ENCODE results near the gene TAX1BP3.

Gene TAX1BP3

DNA sequence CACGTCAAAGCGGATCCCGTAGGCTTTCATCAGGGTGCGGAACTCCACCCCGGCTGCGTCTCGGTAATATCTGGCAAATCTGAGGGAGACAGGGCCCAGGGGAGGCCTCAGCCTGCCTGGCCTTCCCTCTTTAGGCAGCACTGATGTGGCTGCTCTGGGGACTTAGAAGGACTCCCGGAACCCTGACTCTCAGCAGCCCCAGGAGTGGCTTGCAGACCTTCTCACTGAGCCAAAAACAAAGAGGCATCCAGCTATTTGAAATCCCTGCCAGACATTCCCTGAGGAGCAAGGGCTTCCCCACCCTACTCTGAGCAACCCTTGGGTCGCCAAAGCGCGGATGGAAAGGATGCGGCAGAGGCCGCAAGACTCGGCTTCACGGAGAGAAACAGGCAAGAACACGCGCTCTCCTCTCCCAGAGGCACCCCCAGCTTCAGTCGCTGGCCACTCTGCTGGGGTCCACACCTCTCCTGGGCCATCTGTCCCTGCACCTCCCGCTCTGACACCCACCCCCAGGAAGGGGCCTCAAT lies 19.7 kb upstream of the TAX1BP3 start:
- no peak for DNase-seq (ENCODE audit: low read depth)

DNA sequence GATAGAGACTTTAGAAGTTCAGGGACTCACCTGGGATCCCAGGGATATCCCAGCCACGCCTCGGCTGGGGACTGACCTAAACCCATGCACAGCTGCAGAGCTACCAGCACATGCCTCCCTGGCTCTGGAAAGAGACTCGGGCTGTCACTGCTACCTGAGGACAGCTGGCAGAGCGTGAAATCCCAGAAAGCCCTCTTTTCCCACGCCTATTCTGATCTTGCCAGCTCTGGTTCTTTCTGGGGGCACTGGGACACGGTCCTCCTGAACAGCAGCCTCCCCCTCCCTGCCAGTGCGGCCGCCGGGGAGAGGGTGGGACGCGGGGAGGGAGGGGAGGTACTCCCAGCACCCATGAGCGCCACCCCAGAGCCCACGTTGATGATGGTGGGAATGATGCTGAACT lies 16.8 kb upstream of the TAX1BP3 start:
- DNase-seq (ENCODE audit: low read depth) = no peak

DNA sequence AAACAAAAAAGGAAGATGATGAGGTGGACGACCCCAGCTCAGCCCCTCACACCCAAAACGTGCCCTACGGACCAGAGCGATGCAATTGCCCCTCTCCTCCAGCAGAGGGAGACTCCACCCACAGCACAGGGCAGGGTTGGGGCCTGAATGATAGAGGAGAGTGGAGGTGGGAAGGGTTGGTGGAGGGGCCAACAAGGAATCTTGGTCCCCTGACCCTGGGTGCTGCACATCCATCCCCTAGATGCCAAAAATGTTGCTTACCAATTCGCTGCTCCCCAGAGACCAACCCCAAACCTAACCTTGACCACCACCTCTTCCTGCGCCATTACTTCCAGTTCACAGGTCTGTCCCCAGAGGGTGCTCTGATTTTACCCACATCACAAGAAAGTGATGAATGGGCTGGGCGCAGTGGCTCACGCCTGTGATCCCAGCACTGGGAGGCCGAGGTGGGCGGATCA lies 14.7 kb upstream of the TAX1BP3 start:
- DNase-seq (ENCODE audit: low read depth) = peak; percentile 33

DNA sequence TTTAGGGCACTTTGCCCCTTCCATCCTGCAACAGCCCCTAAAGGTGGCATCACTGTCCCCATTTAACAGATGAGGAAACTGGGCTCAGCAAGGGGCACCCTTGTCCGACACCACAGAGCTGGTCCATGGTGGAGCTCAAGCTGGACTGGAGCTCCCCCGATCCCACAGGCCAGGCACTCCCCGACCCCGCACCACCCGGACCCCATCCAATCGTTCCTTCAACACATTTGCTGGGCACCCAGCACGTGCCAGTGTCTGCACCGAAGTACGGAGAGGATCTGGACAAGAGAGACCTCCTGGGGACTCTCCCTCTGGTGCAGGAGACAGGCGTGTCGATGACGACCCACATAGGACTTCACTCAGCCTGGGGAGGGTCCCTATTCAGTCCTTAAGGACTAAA lies 13.7 kb upstream of the TAX1BP3 start:
- no peak for DNase-seq (ENCODE audit: low read depth)

DNA sequence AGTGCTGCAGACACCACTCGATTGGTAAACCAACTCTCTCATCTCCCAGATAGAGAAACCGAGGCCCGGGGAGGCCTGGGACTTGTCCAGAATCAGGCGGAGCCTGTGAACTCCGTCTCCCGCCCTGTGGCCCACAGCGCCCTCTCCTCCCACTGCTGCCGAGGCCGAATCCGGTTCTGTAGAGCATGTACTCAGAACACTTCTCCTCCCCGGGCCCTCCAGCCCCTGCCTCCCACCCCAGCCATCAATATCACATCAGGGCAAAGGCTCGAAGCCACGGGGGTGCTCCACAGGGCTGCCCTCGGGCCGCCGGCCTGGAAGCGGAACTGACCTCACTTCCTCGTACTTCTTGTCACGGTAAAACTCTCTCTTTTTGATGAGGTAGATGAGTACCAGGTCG lies 13.2 kb upstream of the TAX1BP3 start:
- no peak for DNase-seq (ENCODE audit: low read depth)

DNA sequence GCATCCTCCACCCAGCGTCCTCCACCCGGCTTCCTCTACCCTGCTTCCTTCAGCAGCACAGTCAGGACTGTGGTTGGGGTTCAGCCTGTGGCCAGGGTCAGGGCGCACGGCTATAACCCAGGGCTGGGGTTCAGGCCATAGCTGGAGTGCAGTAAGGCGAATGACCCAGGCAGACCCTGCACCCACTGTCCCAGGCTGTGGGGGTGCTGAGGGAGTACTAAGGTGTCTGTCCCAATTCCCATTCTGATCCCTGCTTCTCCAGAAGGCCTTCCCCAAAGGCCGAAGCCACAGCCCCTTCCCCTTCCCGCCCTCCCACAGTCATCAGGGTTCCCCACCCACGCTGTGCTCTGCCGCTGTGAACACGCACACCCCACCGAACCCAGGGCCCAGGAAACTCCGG lies 12.7 kb upstream of the TAX1BP3 start:
- DNase-seq (ENCODE audit: low read depth) = no peak

DNA sequence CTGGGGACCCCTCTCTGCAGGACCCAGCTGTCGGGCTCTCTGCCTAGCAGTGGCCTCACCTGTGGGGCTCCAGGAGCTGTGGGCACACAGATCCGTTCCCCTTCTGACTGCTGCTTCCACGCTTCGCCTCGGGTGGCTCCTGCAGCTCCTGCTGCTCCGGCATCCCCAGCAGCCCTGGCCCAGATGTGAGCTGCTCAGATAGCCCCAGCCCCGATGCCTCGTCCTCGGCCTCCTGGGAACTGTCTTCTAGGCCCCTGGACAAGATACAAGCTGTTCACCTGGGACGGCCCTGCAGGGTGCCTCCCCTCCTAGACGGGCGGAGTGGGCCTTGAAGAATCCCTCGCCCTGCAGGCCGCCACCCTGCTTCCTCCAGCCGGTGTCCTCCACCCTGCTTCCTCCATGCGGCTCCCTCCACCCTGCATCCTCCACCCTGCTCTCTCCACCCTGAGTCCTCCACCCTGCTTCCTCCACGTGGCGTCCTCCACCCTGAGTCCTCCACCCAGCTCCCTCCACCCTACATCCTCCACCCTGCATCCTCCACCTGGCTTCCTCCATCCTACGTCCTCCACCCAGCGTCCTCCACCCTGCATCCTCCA lies 11.3 kb upstream of the TAX1BP3 start:
- no peak for DNase-seq (ENCODE audit: low read depth)

DNA sequence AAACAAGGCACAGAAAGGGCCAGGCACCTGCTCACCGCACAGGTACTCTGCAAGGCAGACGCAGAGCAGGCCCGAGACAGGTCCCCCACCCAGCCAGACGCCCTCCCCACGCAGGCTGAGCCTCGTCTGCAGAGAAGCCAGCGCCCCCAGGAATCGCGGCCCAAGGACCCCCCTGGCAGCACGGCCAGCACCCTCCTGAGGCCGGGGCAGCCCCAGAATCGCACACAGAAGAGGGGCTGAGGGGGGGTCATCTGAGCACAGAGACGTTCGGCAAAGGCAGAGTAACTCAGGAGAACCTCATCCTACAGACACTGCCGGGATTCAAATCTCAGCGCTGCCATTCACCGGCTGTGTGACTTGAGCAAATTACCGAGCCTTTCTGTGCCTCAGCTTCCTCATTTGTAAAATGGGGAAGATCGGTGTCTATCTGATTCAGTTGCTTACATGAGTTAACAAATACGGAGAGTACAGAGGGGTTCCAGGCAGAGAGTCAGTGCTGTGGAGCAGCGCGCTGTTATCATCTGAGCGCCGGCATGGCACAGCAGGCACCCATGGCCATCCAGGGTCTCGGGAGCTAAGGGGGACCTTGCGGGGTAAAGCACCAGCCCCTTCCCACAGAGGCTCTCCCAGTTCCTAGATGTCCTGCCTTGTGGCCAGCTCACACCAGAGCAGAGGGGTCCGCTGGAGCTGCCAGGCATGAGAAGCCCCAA lies 10.6 kb upstream of the TAX1BP3 start:
- no peak for DNase-seq (ENCODE audit: low read depth)

DNA sequence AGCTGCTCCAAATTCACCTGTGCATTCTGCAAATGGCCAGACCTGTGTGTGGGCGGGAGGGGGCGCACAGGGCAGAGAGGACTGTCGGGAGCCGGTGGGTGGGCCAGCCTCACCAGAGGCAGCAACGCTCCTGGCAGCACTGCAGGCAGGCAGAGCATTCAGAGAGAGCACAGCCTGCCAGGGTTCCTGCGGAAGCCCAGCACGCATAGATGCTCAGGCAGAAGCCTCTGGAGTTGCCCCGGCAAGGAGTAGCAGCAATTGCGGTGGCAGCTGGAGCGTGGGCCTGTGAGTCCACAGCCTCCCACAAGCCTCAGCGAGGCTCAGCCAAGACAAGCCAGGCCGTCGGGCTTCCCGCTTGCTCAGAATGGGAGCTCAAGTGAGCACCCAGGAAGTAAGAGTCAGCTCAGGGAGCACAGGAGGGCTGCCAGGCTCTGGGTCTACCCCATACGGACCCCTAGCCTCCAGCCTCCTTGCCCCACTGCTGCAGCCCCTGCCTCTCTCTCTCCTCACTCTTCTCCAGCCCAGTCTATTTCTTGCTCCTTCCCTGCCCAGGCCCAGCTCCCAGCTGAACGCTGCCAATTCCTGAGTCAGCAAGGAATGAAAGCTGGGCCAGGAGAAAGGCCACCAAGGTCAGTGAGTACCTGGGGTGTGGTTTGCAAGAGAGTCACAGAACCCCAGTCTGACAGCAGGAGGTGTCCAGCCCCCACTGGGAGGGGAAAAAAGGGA lies 9.9 kb upstream of the TAX1BP3 start:
- no peak for DNase-seq (ENCODE audit: low read depth)

DNA sequence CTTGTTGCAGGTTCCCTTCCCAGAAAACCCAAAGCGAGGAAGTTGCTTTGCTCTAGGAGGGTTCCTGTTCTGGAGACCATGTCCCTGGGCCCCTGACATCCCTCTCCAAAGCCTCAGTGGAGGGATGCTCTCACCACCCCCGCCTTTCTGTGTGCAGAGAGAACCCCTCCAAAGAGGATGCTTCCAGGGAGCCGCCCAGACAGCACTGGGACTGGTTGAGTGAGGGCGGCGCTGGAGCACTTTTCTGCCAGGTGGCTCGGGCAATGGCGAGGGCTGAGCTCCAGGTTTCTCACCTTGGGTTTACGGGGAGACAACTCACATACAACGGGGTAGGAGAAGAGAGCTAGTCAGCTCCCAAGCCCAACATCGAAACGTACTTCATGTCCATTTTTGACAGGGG lies 7.5 kb upstream of the TAX1BP3 start:
- no peak for DNase-seq (ENCODE audit: low read depth)

DNA sequence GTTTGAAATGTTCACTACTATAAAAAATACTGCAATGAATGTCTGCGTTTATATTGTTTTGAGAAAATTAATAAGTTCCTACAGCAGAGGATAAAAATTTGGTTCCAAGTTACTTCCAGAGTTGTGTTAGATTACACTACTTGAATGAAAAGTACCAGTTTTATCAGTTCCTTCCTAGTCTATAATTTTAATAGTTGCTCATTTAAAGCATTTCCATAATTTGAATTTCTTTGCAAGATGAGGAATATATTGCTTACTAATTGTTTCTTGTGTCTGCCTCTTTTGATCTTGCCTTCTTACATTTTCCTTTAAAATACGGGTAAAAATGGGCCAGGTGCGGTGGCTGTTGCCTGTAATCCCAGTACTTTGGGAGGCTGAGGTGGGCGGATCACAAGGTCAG lies 4.2 kb upstream of the TAX1BP3 start:
- DNase-seq (ENCODE audit: low read depth) = no peak

DNA sequence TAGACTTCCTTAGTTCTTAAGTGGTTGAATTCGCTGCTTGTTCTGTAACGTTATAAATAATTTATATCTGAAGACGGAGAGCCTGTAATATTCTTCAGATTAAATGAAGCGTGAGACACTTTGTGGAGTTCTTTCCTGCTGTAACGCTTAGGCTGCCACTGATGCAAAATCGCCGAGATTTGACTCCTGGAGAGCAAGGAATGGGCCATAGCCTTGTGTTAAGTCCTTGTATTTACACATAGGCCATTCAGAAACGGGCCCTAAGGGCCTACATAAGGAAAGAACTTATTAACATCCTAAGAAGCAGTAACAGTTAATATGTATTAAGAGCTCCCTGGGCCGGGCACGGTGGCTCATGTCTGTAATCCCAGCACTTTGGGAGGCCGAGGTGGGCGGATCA lies 1.2 kb upstream of the TAX1BP3 start:
- DNase-seq (ENCODE audit: low read depth) = no peak

DNA sequence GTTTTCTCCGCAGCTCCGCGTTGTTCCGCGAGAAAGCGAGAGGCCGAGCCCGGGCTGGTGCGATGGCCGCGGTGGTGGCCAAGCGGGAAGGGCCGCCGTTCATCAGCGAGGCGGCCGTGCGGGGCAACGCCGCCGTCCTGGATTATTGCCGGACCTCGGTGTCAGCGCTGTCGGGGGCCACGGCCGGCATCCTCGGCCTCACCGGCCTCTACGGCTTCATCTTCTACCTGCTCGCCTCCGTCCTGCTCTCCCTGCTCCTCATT lies 638 bp upstream of the TAX1BP3 start:
- DNase-seq (ENCODE audit: low read depth) = no peak

DNA sequence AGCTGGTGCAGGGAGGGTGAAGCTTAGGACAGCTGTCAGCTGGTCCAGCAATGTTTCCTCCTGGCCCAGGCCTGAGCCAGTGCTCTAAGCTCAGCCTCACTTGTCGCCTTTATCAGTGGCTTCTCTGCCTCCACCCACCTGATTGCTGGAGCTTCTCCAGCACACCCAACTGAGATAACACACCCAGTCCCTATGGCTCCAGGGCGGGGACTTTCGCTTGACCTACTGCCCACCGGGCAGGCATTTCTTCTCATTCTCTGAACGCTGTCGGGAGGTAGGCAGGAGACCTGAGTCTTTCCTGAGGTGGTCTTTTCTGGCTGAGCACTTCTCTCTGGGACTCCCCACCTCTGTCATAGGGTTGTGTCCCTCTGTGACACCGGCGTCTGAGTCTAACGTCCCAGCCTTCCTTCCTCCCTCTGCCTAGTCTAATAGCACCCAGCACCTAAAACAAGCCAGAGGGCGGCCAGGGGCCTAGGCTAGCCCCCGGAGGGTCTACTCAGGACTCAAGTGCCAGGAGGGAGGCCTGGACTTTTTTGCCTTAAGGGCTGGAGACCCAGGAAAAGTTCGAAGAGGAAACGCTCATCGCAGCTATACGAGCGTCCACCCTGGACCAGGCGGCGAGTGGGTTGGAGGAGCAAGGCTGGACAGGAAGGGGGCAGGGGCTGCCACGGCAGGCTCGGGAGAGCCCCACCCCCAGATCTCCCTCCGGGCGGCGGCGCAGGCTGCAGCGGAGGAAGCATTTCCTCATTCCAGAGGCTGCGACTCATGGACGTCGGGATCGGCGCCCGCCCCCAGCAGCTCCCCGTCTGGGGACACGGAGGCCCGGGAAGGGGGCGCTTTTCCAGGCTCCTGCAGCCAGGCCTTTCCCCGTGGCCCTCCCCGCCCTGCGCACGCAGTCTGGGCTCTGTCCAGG lies 756 bp downstream of the TAX1BP3 start:
- no peak for DNase-seq (ENCODE audit: low read depth)

DNA sequence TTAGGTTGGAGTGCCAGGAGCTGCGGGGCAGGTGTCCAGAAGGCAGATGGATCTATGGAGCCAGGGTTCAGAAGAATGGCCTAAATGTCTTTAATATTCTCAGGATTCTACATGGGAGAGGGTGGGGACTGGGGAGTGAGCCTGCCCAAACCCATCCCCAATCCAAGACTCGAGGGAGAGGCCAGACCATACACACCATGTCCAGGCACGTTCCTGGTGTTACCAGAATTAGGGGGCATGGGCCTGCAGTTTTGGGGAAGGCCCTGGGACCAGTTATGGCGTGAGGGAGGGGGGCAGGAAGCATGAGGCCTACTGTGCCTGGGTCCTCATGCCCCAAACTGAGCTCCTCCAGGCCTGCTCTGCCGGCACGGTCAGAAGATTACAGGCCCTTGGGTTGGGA lies 1.9 kb downstream of the TAX1BP3 start:
- no peak for DNase-seq (ENCODE audit: low read depth)

DNA sequence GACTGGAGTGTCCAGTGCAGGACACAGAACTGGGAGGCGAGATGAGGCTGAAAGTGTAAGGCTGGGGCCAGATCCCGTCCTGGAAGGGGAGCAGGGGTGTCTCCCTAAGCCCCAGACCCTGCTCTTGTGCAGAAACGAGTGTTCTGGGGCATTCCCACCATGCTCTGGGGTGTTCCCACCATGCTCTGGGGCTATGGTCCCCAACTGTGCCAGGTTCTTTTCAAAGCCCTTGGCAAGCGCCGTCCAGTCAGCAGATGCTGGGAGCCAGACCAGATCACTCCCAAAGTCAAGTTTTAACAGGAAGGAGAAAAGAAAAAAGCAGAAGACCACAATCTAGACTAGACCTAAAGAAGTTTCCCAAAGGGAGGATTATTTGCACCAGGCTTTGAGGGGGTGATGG lies 2.5 kb downstream of the TAX1BP3 start:
- no peak for DNase-seq (ENCODE audit: low read depth)

DNA sequence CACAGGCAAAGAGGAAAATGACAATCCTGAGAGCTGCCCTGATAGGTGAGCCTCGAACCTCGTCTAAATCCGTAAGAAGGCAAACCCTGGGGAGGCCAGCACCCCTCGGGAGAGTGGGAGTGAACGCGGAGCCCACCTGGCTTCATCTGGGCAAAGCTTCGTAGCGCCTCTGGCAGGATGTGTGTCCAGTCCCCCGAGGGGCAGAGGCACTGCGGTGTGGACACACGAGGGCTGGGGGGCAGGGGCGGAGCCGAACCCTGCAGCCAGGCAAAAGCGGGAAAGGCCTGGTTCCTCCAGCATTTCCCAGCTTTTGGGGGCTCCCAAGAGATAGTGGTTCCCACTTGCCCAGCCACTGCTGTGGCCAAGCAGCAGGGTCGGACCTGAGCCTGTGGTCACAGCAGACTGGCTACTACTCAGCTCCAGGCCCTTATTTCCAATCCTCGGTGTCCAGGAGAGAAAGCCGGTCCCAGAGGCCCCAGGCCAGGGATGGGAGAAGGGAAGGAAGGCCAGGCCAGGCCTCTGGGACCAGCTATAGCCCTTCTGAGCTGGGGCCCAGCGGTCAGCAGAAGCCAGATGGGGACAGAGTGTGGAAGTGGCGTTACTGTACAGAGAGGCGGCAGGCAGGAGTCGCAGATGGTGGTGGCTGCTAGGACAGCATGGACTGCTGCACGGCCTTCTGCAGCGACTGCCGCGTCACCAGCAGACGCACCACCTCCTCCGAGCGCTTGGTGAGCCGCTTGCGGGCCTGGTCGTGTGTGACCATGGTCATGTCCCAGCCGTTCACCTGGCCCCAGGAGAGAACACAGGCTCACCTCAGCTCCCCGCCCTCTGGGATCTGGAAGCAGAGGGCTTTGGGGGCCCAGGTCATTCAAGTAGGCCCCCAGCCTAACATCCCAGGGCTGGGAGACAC lies 5.0 kb downstream of the TAX1BP3 start:
- DNase-seq (ENCODE audit: low read depth) = no peak

DNA sequence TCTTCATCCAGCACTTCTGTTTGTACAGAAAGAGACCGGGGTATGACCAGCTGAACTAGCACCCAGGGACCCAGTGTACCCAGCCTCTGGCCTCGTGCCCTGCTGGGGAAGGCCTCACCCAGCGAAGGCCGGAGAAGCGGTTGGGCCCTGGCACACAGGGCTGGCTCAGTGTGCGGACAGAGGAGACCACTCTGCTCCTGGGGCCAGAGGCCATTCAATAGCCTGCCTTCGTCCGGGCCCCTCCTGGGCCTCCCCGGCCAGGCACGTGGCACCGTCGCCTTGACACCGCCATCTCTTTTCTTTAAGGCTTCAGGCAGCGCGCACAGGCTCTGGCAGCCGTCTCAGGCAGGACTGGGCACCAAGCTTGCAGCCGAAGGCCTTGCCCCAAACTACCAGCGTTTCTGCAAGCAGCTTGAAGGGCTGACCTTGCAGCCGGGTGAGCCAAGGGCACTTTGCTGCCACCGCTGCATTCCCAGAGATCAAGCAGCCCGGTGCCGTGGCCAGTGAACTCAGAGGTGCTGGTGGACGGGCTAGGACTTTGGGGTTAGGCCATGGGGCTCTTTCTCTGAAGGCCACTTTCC lies 8.0 kb downstream of the TAX1BP3 start:
- DNase-seq (ENCODE audit: low read depth) = no peak

DNA sequence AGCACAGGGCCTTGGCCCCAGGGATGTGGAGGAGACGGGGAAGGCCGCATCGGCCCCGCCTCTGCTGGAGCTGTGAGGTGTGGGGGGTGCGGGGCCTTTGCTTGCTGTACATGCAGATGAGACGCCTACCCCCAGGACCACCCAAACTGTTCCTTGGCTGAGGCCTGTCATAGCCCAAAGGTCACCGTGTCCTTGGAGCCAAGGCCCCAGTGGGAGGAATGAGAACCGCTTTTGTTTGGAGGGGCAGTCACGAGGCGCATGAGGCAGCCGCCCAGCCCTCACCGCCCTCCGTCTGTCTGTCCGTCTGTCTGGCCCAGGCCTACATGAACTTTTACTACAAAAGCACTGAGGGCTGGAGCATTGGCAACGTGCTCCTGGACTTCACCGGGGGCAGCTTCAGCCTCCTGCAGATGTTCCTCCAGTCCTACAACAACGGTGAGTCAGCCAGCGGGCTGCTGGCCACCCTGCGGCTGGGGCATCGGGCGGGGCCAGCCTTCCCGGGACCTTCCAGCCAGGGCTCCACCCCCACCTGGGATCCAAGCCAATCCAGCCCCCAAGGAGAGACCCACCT lies 8.8 kb downstream of the TAX1BP3 start:
- DNase-seq (ENCODE audit: low read depth) = no peak

DNA sequence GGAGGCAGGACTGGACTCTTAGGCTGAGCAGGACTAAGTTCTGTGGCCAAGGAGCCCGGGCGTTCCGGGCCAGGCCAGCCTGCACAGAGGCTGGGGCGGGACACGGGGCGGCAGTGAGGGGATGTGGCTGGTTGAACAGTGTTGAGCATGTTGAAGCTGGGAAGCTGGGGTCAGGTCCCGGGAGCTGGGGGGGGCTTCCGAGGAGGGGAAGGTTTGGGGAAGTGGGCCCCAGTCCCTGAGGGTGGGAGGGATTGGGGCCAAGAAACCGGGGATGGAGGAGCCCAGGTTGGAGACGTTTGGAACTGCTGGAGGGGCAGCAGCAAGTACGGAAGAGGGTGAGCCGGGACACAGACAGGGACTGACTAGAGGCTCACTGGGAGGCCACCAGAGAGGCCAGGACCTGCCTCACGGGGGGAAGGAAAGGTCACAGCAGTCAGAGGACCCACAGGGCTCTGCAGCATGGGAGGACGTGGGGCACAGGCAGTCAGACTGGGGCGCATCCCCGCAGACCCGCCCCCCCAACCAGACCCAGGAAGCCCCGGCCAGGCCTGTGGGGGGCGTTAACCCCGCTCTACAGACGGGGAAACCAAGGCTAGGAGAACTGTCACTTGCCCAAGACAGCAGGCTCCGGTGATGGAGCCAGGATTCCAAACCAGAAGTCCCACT lies 9.5 kb downstream of the TAX1BP3 start:
- no peak for DNase-seq (ENCODE audit: low read depth)

Data from T follicular helper cell (primary cell).